Coronary artery (tissue), 2 donors: Measurements from ENCODE around the gene WBP4.

Experiments
- DNase-seq: peaks from one replicate; pipeline ENCODE4 v3.0.0-alpha.2; 2017; ENCODE audit warnings: low spot score
- H3K27ac ChIP-seq, 2 donors: fragments of 200-600 bp; sonication (generic); one replicate each; pipeline ENCODE4 v1.5.1; 2016 to 2019
- H3K4me3 ChIP-seq: fragments of 200-600 bp; sonication (generic); 2 replicates; pipeline ENCODE4 v1.5.1; 2016; ENCODE audit warnings: mild to moderate bottlenecking, moderate library complexity
- CTCF ChIP-seq: fragments of 200-600 bp; sonication (generic); IDR thresholded peaks from one replicate; pipeline ENCODE4 v1.5.1; 2019; ENCODE audit warnings: antibody characterized with exemption

WBP4 gene

GRCh38 chr13:41064493-41064892 lies 3.2 kb downstream of the WBP4 start:
- H3K27ac ChIP-seq = peak overlapping the region; percentile 96 to 99

GRCh38 chr13:41065078-41065477 lies 3.8 kb downstream of the WBP4 start:
- Histone ChIP-seq H3K27ac (peak overlapping the region; percentile 96 to 99), H3K4me3 (no peak overlapping the region)
- no peak for DNase-seq
- no peak for TF ChIP-seq CTCF

More at GRCh38 chr13:41064493-41064892, 3.2 kb downstream of the WBP4 start:
- peak overlapping the region; percentile 24 for H3K4me3 ChIP-seq
- DNase-seq = no peak
- no peak for TF ChIP-seq CTCF

- no peak overlapping the region for H3K4me3 ChIP-seq
- TF ChIP-seq CTCF = no peak
- DNase-seq = no peak
- H3K27ac ChIP-seq = no peak overlapping the region
Measured at GRCh38 chr13:41074523-41074922, 13.2 kb downstream of the WBP4 start.

GRCh38 chr13:41075034-41075433 lies 13.7 kb downstream of the WBP4 start:
- H3K27ac ChIP-seq = no peak overlapping the region
- DNase-seq = no peak
- no peak for TF ChIP-seq CTCF
- H3K4me3 ChIP-seq = no peak overlapping the region

GRCh38 chr13:41075485-41075884 lies 14.2 kb downstream of the WBP4 start:
- no peak for DNase-seq
- TF ChIP-seq CTCF = no peak
- H3K4me3 ChIP-seq = no peak overlapping the region
- H3K27ac ChIP-seq = no peak overlapping the region

GRCh38 chr13:41077475-41077874 lies 16.2 kb downstream of the WBP4 start:
- TF ChIP-seq CTCF = no peak
- no peak for DNase-seq
- H3K27ac ChIP-seq = no peak overlapping the region
- H3K4me3 ChIP-seq = no peak overlapping the region

- no peak for DNase-seq
- no peak overlapping the region for H3K27ac ChIP-seq
- TF ChIP-seq CTCF = no peak
- no peak overlapping the region for H3K4me3 ChIP-seq
Measured at GRCh38 chr13:41079725-41080124, 18.4 kb downstream of the WBP4 start.
